ENCODE results near the gene RAB11FIP3.

DNA sequence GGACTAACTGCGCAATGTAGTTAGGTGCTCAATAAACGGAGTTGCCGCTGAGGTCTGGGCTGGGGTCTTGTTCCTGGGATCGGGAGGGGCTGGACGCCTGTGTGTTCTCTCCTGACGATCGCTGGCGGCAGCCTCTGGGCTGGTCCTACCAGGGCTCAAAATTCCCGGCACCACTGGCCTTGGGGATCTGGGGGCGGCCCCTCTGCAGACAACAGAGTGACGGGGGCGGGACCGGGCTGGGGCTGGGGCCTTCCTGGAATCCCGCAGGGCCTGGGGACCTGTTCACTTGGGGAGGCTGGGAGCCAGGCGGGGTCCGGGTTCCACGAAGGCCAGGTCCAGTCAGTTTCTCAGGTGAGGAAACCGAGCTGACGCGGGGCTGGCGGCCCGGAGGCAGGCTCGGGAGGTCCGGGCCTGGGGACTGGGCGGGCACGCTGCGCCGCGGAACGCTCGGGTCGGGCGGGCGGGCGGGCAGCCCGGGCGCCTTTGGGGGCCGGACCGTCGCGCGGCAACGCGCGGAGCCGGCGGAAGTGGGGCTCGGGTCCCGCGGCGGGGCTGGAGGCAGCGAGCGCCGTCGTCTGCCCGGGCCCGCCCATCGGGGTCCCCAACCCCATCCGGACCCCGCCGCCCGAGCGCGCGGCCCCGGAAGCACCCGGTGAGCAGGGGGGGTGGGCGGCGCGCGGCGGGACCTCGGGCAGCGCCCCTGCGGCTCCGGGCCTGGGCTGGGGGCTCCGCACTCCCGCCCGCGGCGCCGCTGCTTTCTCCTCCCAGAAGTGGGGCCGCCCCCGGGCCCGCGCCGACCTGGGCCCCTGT, 144.2 kb downstream of the RAB11FIP3 start, which contains the start of gene PIGQ:
- no peak for TF ChIP-seq EZH2phosphoT487 (IDR thresholded peaks at IDR 0.05; ENCODE audit: borderline replicate concordance, low read depth, low read length)
- TF ChIP-seq, protein P1, sequence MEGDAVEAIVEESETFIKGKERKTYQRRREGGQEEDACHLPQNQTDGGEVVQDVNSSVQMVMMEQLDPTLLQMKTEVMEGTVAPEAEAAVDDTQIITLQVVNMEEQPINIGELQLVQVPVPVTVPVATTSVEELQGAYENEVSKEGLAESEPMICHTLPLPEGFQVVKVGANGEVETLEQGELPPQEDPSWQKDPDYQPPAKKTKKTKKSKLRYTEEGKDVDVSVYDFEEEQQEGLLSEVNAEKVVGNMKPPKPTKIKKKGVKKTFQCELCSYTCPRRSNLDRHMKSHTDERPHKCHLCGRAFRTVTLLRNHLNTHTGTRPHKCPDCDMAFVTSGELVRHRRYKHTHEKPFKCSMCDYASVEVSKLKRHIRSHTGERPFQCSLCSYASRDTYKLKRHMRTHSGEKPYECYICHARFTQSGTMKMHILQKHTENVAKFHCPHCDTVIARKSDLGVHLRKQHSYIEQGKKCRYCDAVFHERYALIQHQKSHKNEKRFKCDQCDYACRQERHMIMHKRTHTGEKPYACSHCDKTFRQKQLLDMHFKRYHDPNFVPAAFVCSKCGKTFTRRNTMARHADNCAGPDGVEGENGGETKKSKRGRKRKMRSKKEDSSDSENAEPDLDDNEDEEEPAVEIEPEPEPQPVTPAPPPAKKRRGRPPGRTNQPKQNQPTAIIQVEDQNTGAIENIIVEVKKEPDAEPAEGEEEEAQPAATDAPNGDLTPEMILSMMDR (conservative IDR thresholded peaks at IDR 0.05; ENCODE audit: low read length) = no peak

Measured in OCI-LY7 (cell line).